Mucosa of gallbladder (tissue), 1 donor: ENCODE results near the gene USP46. TPM values are rescaled to one million over a fixed set of nuclear protein-coding genes. Genes with fewer than 3 reads are reported as not detected.
A peak's percentile ranks its signal among the peaks of the same experiment; 100 is the strongest.

Experiments used
- DNase-seq: peaks from one replicate; pipeline ENCODE4 v3.0.0-alpha.2; 2020; ENCODE audit warnings: low spot score
- total RNA-seq: library from RNA; stranded (reverse); gene quantifications from one replicate; pipeline ENCODE4 v1.2.1, GENCODE V29; 2021
- donor health status: DM: no; HTN: no; CAD: no.

Gene USP46
- total RNA-seq, 1 donor from 2014 or later = 19.1 TPM

GRCh38 chr4:52657292-52657617 lies 1.8 kb downstream of the USP46 start:
- DNase-seq = no peak

DNA sequence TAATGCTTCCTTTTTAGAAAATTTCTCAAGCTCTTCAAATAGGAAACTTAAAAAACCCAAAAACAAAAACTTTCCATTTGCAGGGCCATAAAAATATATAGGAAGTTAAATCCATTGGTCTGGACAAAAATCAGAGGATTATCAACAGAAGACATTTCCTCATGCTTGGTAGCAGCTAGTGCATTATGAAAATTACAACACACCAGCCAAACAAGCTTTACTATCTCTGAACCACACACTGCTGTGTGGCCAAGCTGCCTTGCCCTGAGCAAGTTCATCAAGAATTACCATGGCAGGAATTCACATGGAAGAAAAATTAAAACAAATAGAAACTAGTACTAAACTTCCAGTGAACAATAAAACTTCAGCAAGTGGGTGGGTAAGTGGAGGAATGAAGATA lies 3.6 kb downstream of the USP46 start:
- DNase-seq = no peak

GRCh38 chr4:52651996-52652672 lies 7.0 kb downstream of the USP46 start:
- DNase-seq = no peak

DNA sequence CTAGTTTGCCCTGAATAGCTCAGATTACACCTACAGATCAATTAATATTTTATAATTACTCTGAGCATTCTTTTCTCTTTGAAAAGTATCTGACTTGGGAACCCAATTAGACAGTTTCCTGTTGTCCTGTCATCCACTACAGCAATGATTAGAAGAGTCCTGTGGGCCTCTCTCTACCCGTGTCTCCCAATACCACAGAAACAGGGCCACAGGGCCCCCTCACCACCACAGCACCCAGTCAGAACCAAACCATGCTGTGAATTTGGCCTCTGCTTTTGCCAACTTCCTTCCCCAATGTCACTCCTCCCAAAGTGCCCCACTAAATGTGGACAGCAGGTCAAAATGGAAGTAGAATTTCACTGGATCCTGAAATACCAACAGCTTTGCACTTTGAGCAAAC lies 10.3 kb downstream of the USP46 start:
- no peak for DNase-seq

GRCh38 chr4:52646741-52647140 lies 12.4 kb downstream of the USP46 start:
- no peak for DNase-seq

GRCh38 chr4:52646096-52646495 lies 13.0 kb downstream of the USP46 start:
- DNase-seq = no peak

DNA sequence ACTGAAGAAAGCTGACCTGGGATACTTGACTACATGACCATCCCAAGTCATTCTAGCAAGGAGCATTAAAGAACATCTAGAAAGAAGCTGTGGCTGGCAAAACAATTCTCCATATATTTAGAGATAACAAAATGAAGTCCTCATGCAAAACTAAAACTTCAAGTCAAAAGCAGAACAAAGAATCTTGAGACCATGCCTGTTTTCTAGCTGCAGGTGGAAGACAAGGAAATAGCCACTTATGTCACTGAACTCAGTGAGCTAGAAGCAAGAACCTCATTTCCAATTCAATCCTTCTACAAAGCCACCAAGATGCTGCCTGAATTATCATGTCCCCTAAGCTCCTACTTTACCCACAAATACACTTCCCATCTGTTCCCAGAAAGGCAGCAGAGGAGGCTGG lies 13.8 kb downstream of the USP46 start:
- no peak for DNase-seq

GRCh38 chr4:52643785-52644244 lies 15.3 kb downstream of the USP46 start:
- DNase-seq = peak; percentile 46

DNA sequence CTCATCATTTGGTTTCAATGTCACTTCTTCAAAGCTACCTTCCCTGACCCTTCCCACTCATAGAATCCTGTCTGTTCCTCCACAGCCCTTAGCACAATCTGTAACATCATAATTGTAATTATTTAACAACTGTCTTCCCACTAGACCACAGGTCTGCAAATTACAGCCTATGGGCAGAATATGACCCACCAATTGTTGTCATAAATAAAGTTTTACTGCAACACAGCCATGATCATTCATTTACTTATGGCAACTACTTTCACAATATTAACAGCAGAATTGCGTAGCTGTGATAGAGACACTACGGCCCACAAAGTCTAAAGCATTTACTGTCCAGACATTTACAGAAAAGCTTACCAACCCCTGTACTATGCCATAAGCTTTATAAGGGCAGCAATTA lies 15.9 kb downstream of the USP46 start:
- no peak for DNase-seq

GRCh38 chr4:52641854-52642563 lies 17.1 kb downstream of the USP46 start:
- no peak for DNase-seq

DNA sequence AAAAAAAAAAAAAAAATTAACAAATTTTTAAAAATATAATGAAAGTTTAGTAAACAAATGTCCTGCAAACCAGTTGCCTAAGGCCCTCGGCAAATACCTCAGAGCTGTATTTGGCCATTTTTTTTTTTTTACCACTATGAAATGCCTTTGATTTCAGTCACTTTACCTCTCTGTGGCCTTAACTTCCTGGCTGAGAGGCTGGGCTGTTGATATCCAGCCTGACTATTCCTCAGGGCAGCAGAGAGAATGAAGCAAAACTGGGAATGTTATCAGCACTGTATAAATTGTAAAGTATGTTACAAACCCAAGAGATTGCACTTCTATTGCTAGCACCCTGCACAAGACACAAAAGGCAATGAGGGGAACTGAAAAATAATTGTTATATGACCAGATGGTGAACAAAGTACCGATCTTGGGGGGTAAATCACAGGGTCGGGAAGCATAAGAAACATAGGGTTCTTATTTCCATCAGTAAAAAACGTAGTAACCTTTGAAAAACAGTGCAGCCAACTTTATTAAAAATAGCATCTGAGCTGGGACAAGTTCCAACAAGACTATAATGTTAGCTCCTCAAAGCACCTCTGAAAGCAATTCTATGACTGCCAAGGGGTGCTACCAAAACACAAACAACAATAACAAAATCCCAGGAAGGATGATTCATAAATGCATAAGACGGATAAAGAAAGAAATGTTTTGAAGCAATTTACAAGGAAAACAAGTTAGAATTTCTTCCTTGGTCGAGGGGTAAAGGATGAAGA lies 18.1 kb downstream of the USP46 start:
- no peak for DNase-seq

DNA sequence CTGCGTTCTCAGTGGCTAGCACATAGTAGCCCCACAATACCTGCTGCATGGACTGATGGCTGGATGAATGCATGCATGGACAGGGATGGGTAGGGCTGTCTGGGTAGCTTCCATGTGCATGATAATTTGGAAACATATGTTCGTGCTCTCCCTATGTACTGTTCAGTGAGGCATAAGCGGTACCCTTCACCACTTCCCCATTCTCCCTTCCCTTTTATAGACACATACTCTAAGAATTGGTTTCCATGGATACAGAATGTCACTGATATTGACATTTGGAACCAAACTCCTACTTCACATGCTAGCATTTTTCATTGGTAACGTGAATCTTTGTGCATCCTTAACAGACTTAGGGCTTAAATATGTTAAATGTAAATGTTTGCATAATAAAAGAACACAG lies 20.4 kb downstream of the USP46 start:
- no peak for DNase-seq

GRCh38 chr4:52637116-52637515 lies 22.0 kb downstream of the USP46 start:
- DNase-seq = no peak

GRCh38 chr4:52635560-52635959 lies 23.5 kb downstream of the USP46 start:
- DNase-seq = no peak

DNA sequence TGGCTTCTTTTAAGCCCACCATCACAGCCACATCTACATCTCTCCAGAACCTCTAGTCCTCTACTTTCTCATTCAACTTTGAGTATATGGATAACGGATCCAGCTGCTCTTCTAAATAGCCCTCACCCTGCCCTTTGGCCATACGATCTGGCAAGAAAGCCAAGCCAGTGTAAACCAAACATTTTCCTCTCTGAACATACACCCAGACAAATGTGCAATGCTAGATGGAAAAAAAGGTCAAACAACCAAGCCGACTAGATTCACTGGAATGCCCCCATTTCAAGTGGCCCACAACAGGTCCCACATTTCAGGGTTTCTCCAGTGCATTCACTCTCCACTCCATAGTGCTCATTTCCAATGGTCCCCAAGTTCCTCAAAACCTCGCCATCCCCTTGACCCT lies 24.0 kb downstream of the USP46 start:
- no peak for DNase-seq

GRCh38 chr4:52633846-52634245 lies 25.3 kb downstream of the USP46 start:
- DNase-seq = no peak

- DNase-seq = no peak
Observed at GRCh38 chr4:52628974-52629373, 30.1 kb downstream of the USP46 start.

DNA sequence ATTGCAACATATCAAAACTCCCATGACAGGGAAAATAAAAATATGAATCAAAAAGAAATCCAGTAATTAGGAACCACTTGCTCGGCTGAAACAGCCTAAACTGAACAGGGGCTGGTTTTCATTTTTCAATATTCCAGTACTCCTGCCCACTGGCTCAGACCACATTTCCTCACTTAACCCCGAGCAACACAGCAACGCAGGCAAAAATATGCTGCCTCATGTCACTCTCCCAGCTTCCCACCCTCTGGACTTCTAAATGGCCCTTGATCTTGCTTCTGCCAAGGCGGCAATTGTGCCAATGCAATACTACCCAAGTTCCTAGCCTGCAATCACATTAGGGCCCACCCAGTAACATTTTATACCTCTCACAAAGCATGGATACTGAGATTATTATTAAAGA lies 30.6 kb downstream of the USP46 start:
- DNase-seq = no peak

- DNase-seq = no peak
Observed at GRCh38 chr4:52627876-52628275, 31.2 kb downstream of the USP46 start.

DNA sequence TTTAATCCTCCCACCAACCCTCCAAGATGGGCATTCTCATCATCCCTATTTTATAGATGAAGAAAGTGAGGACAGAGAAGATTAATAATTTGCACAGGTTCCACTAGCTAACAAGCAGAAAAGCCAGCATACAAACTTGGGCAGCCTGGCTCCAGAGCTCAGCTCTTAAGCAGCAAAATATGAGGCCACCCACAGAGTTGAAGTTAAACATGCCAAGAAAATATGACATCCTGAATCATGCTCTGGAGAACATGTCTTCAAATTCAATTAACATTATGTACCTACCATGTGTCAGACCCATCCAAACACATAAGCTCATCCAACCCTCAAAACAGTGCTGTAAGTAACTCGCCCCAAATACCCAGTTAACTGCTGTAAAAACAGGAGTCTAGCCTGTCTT lies 33.9 kb downstream of the USP46 start:
- DNase-seq = no peak

DNA sequence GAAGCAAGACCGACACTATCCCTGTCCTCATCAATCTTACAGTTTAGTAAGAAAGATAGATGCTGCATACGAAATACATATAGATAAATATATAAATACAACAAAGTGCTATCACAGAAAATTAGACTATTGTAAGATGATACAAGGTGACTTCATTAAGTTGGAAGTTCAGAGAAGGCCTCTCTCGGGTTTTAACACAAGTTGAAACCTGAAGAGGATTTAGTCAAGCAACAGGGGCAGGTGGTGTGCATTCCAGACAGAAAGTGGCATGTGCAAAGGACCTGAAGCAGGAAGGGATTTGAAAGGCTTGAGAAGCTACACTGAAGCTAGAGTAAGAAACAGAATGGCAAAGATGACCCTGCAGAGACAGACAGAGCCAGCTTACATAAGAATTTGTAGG lies 36.5 kb downstream of the USP46 start:
- DNase-seq = no peak

- DNase-seq = no peak
Observed at GRCh38 chr4:52621567-52621966, 37.5 kb downstream of the USP46 start.

GRCh38 chr4:52619591-52619931 lies 39.5 kb downstream of the USP46 start:
- DNase-seq = no peak
